ENCODE measurements around the gene SMIM28. TPM values are rescaled to one million over a fixed set of nuclear protein-coding genes. Genes with fewer than 3 reads are reported as not detected.
A peak's percentile ranks its signal among the peaks of the same experiment; 100 is the strongest.

The SMIM28 gene
- polyA plus RNA-seq, 4 donors: 0.44 to 2.3 TPM; not detected in 2

DNA sequence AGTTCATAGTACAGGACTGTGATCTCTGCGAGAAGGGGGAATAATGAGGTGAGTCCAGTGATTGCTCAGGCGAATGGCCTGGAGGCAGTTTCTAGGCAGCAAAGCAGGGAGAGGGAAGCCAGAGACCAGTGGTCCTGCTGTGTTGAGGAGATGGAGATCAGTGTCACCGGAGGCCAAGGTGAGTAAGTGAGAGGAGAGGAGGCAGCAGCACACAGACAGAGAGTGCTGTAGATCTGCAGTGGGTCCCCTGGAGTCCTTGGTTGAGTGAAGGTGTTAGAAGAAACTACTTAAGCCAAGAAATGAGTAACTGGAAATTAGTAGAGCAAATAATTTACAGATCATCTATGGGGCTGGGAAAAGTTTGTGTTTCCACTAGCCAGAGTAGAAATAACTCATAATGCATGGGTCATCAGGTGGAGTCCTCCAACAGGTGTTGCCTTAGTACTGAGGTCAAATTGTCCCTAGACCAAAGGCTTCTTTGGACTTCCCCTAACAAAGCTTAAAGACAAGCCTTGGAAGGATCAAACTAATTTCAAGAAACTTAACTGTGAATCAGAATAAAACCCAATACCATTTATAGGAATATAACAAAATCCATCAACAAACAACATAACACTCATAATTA is 39.9 kb downstream of the SMIM28 start:
- no peak overlapping the region for H3K27ac ChIP-seq (ENCODE audit: low read depth in 1 of 3, low read length in 2 of 3)
- H3K27me3 ChIP-seq (ENCODE audit: control insufficient read depth in 3 of 3, insufficient read depth in 3 of 3, low read length in 3 of 3): no peaks in the 10 kb centered on the region
- no peak for DNase-seq
- peaks cover 0 to 8% of the 10 kb centered on the region in 2 donors for H3K9me3 ChIP-seq (ENCODE audit: control insufficient read depth in 2 of 2, insufficient read depth in 1 of 2, low read depth in 1 of 2, low read length in 1 of 2)
- H3K4me3 ChIP-seq (ENCODE audit: low read depth in 1 of 3, low read length in 3 of 3): no peak overlapping the region
- 87 to 98% (median 88%) methylated on average over 3 of the region's 3 CpGs for WGBS, 3 donors
- no peak for FAIRE-seq
- H3K4me1 ChIP-seq (ENCODE audit: control insufficient read depth in 3 of 3, insufficient read depth in 2 of 3, low read depth in 1 of 3, low read length in 2 of 3): peaks cover 0 to 4% (median 0%) of the 10 kb centered on the region in 3 donors
- peaks cover 0 to 25% (median 4%) of the 10 kb centered on the region in 3 donors for H3K36me3 ChIP-seq (ENCODE audit: control insufficient read depth in 3 of 3, insufficient read depth in 2 of 3, low read depth in 1 of 3, low read length in 3 of 3)

DNA sequence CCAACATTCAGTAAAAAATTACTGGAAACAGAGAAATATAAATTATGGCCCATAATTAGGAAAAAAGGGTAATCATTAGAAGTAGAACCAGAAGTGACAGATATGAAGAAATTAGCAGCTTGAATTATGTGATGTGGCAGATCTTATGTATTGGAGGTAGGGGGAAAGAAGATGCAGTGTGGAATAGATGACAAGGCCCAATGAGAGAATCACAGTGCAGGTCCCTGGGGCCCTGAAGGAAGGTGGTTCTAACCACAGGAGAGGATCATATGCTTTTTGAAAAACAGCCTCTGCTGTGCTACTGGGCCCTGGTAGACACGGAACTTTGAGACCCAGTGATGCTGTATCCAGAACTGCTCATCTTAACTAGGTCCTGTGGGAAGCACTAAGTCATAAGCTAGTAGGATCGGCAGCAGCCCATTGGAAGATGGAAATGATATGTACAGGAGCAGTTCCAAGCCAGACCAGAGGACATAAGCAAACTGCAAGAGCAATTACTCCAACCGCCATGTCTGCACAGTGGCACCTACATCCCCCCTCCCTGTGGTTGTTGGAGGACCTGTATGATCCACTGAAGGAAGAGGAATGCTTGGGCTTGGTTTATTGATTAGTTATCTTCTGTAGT is 40.5 kb downstream of the SMIM28 start:
- Histone ChIP-seq H3K9me3 (ENCODE audit: control insufficient read depth in 2 of 2, insufficient read depth in 1 of 2, low read depth in 1 of 2, low read length in 1 of 2) (peaks cover 0 to 8% of the 10 kb centered on the region in 2 donors), H3K27ac (ENCODE audit: low read depth in 1 of 3, low read length in 2 of 3) (no peak overlapping the region), H3K4me3 (ENCODE audit: low read depth in 1 of 3, low read length in 3 of 3) (no peak overlapping the region), H3K36me3 (ENCODE audit: control insufficient read depth in 3 of 3, insufficient read depth in 2 of 3, low read depth in 1 of 3, low read length in 3 of 3) (peaks cover 0 to 24% (median 4%) of the 10 kb centered on the region in 3 donors), H3K4me1 (ENCODE audit: control insufficient read depth in 3 of 3, insufficient read depth in 2 of 3, low read depth in 1 of 3, low read length in 2 of 3) (peaks cover 0 to 4% (median 0%) of the 10 kb centered on the region in 3 donors), H3K27me3 (ENCODE audit: control insufficient read depth in 3 of 3, insufficient read depth in 3 of 3, low read length in 3 of 3) (no peaks in the 10 kb centered on the region)
- WGBS, 3 donors: 96 to 98% (median 97%) methylated on average over 3 of the region's 3 CpGs
- FAIRE-seq: no peak
- no peak for DNase-seq

DNA sequence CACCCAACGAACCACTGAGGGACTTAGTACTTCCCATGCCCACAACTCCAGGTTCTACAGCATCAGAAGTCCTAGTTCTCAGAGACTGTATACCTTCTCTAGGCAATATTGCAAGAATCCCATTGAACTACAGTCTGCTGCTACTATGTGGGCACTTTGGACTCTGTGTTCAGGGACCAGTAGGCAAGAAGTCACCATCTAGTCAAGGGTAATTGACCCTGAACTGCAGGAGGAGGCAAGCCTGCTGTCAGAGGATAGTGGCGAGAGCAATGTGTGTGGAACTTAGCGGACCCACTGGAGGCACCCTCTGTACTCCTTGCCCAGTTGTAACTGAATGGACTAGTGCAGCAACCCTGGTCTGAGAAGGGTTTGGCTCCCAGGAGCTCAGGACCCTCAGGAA is 42.1 kb downstream of the SMIM28 start:
- no peak overlapping the region for H3K27ac ChIP-seq (ENCODE audit: low read depth in 1 of 3, low read length in 2 of 3)
- H3K27me3 ChIP-seq (ENCODE audit: control insufficient read depth in 3 of 3, insufficient read depth in 3 of 3, low read length in 3 of 3): no peaks in the 10 kb centered on the region
- WGBS, 3 donors: 91 to 97% (median 95%) methylated on average over 3 of the region's 3 CpGs
- H3K4me3 ChIP-seq (ENCODE audit: low read depth in 1 of 3, low read length in 3 of 3): no peak overlapping the region
- H3K4me1 ChIP-seq (ENCODE audit: control insufficient read depth in 3 of 3, insufficient read depth in 2 of 3, low read depth in 1 of 3, low read length in 2 of 3): peaks cover 0 to 4% (median 0%) of the 10 kb centered on the region in 3 donors
- FAIRE-seq (no peak), DNase-seq (peak; percentile 53 to 59)
- peaks cover 0 to 8% of the 10 kb centered on the region in 2 donors for H3K9me3 ChIP-seq (ENCODE audit: control insufficient read depth in 2 of 2, insufficient read depth in 1 of 2, low read depth in 1 of 2, low read length in 1 of 2)
- peaks cover 2 to 30% (median 10%) of the 10 kb centered on the region in 3 donors for H3K36me3 ChIP-seq (ENCODE audit: control insufficient read depth in 3 of 3, insufficient read depth in 2 of 3, low read depth in 1 of 3, low read length in 3 of 3)

DNA sequence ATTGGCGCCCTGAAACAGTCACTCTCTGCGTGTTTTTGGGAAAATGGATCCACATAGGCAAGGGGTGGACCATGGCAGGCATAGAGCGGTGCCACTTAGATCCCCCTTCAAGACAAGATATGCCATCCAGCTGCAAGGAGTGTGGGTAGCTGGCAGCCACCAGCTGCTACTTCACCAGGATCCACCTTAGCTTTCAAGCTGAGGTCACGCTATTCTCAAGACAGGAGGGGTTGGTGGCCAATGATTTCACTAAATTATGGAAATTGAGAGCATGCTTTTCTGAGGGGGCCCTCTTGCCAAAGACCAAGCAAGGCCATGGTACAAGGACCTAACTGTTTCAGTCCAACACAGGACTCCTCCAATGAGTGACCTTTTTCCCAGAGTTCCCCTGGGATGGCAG is 42.7 kb downstream of the SMIM28 start:
- 96 to 99% (median 99%) methylated on average over 4 of the region's 4 CpGs for WGBS, 3 donors
- FAIRE-seq (no peak), DNase-seq (no peak)
- no peak overlapping the region for H3K27ac ChIP-seq (ENCODE audit: low read depth in 1 of 3, low read length in 2 of 3)
- H3K4me1 ChIP-seq (ENCODE audit: control insufficient read depth in 3 of 3, insufficient read depth in 2 of 3, low read depth in 1 of 3, low read length in 2 of 3): peaks cover 0 to 4% (median 0%) of the 10 kb centered on the region in 3 donors
- no peaks in the 10 kb centered on the region for H3K27me3 ChIP-seq (ENCODE audit: control insufficient read depth in 3 of 3, insufficient read depth in 3 of 3, low read length in 3 of 3)
- peaks cover 2 to 33% (median 10%) of the 10 kb centered on the region in 3 donors for H3K36me3 ChIP-seq (ENCODE audit: control insufficient read depth in 3 of 3, insufficient read depth in 2 of 3, low read depth in 1 of 3, low read length in 3 of 3)
- no peak overlapping the region for H3K4me3 ChIP-seq (ENCODE audit: low read depth in 1 of 3, low read length in 3 of 3)
- peaks cover 0 to 8% of the 10 kb centered on the region in 2 donors for H3K9me3 ChIP-seq (ENCODE audit: control insufficient read depth in 2 of 2, insufficient read depth in 1 of 2, low read depth in 1 of 2, low read length in 1 of 2)

DNA sequence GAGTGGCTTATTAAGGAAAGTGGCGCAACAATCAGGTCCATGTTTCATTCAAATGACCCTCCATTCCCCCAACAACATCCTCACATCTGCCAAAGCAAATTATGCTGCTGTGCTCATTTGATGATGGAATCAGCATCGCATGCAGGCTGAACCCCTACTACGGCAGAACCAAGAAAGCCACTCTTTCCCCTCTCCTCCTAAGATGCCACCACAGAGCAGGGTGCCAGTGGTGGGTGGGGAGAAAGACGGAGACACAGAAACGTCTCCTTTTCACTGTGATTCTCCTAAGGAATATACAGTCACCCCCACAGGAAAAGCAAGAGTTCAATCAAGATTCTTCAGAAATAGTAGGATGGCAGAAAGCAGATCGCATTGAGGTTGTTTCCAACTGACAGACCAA is 43.4 kb downstream of the SMIM28 start:
- WGBS, 3 donors: 75 to 79% (median 76%) methylated on average over 6 of the region's 6 CpGs
- Histone ChIP-seq H3K4me1 (ENCODE audit: control insufficient read depth in 3 of 3, insufficient read depth in 2 of 3, low read depth in 1 of 3, low read length in 2 of 3) (peaks cover 0 to 4% (median 0%) of the 10 kb centered on the region in 3 donors), H3K4me3 (ENCODE audit: low read depth in 1 of 3, low read length in 3 of 3) (no peak overlapping the region), H3K9me3 (ENCODE audit: control insufficient read depth in 2 of 2, insufficient read depth in 1 of 2, low read depth in 1 of 2, low read length in 1 of 2) (peaks cover 0 to 8% of the 10 kb centered on the region in 2 donors), H3K27ac (ENCODE audit: low read depth in 1 of 3, low read length in 2 of 3) (no peak overlapping the region), H3K36me3 (ENCODE audit: control insufficient read depth in 3 of 3, insufficient read depth in 2 of 3, low read depth in 1 of 3, low read length in 3 of 3) (peaks cover 2 to 34% (median 14%) of the 10 kb centered on the region in 3 donors), H3K27me3 (ENCODE audit: control insufficient read depth in 3 of 3, insufficient read depth in 3 of 3, low read length in 3 of 3) (no peaks in the 10 kb centered on the region)
- DNase-seq: no peak
- FAIRE-seq: no peak

DNA sequence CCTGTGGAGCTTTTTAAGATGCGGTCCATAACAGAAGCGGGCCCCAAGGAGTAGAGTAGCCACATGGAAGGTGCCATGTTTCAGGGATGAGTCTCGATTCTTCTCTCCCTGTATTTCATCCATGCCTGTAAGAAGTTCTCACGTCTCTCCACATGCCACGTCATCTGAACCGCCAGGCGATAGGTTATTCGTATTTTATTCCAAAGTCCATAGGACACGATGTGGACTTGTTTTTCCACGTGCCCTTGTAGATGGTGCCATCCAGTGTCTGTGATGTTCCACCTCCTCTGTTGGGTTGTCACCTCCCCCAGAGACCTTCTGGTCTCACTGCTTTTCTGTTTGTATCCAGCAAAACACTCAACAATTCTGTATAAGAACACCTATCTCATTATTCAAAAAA is 43.9 kb downstream of the SMIM28 start:
- FAIRE-seq (no peak), DNase-seq (peak in 1 of 2 donors; percentile 33)
- H3K27me3 ChIP-seq (ENCODE audit: control insufficient read depth in 3 of 3, insufficient read depth in 3 of 3, low read length in 3 of 3): no peaks in the 10 kb centered on the region
- peaks cover 4 to 34% (median 18%) of the 10 kb centered on the region in 3 donors for H3K36me3 ChIP-seq (ENCODE audit: control insufficient read depth in 3 of 3, insufficient read depth in 2 of 3, low read depth in 1 of 3, low read length in 3 of 3)
- H3K9me3 ChIP-seq (ENCODE audit: control insufficient read depth in 2 of 2, insufficient read depth in 1 of 2, low read depth in 1 of 2, low read length in 1 of 2): peaks cover 0 to 8% of the 10 kb centered on the region in 2 donors
- no peak overlapping the region for H3K4me3 ChIP-seq (ENCODE audit: low read depth in 1 of 3, low read length in 3 of 3)
- peaks cover 0 to 4% (median 0%) of the 10 kb centered on the region in 3 donors for H3K4me1 ChIP-seq (ENCODE audit: control insufficient read depth in 3 of 3, insufficient read depth in 2 of 3, low read depth in 1 of 3, low read length in 2 of 3)
- WGBS, 3 donors: 82 to 93% (median 82%) methylated on average over 10 of the region's 10 CpGs
- no peak overlapping the region for H3K27ac ChIP-seq (ENCODE audit: low read depth in 1 of 3, low read length in 2 of 3)

DNA sequence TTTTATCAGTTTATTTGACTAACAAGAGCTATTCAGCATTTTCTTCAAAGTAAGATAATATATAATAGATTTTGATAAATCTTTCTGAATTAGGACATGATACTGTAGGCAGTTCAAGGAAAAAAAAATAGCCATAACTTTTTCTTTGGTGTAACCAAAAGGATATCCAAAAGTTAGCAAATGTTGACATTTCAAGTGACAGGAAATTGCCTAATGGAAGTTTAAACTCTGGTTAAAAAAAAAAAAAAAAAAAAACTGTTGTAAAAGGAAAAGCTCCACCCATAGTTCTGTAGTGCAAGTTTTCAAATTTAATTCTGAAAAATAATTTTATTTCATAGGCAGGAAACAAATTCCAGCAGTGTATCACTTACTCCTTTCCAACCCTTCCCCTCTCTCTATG is 45.2 kb downstream of the SMIM28 start:
- Histone ChIP-seq H3K4me3 (ENCODE audit: low read depth in 1 of 3, low read length in 3 of 3) (no peak overlapping the region), H3K36me3 (ENCODE audit: control insufficient read depth in 3 of 3, insufficient read depth in 2 of 3, low read depth in 1 of 3, low read length in 3 of 3) (peaks cover 4 to 38% (median 21%) of the 10 kb centered on the region in 3 donors), H3K27me3 (ENCODE audit: control insufficient read depth in 3 of 3, insufficient read depth in 3 of 3, low read length in 3 of 3) (no peaks in the 10 kb centered on the region), H3K27ac (ENCODE audit: low read depth in 1 of 3, low read length in 2 of 3) (no peak overlapping the region), H3K4me1 (ENCODE audit: control insufficient read depth in 3 of 3, insufficient read depth in 2 of 3, low read depth in 1 of 3, low read length in 2 of 3) (peaks cover 0 to 4% (median 0%) of the 10 kb centered on the region in 3 donors), H3K9me3 (ENCODE audit: control insufficient read depth in 2 of 2, insufficient read depth in 1 of 2, low read depth in 1 of 2, low read length in 1 of 2) (peaks cover 0 to 8% of the 10 kb centered on the region in 2 donors)
- no peak for DNase-seq
- FAIRE-seq: no peak

DNA sequence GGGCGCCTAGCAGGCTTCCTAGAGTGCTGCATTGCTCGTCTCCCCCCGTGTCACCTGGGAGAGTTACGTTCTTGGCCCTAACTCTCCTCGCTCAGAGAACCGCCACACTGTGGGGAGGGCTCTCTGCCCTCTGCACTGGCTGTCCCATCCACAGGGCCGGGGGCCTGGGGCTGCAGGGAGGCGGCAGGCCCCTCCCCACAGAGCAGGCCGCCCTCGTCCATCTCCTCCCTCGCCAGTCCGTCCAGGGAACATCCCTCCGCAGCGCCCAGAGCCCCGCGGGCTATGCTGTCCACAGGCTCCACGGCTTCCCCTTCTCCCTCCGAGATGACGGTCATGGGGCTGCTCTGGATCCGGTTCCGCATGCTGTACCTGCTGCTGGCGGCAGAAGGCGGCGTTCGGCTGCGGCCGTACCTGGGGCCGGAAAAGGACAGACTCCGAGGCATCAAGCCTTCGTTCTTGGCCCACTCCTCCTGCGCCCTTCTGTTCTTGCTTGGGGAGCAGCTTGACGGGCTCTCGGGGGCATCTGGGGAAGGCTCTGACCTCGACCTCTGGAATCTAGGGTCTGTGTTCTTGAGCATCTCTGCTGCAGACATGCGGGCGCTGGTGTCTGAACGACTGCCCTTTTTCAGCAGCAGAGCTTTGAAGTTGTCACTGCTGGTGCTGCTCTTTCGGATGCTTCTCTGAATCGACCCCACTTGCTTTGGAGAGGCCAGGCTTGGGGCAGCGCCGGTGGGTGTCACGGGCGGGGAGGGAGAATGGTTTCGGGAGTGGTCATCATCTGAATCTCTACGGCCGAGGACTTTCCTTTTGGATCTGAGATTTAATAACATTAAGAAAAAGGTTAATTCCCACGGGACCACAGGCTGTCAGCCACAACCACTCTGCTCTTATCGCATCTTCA is 46.5 kb downstream of the SMIM28 start:
- WGBS, 3 donors: 94 to 96% (median 95%) methylated on average over 47 to 48 of the region's 48 CpGs
- H3K4me3 ChIP-seq (ENCODE audit: low read depth in 1 of 3, low read length in 3 of 3): no peak overlapping the region
- FAIRE-seq: no peak
- DNase-seq: no peak
- peaks cover 0 to 7% (median 0%) of the 10 kb centered on the region in 3 donors for H3K4me1 ChIP-seq (ENCODE audit: control insufficient read depth in 3 of 3, insufficient read depth in 2 of 3, low read depth in 1 of 3, low read length in 2 of 3)
- H3K9me3 ChIP-seq (ENCODE audit: control insufficient read depth in 2 of 2, insufficient read depth in 1 of 2, low read depth in 1 of 2, low read length in 1 of 2): no peaks in the 10 kb centered on the region
- H3K27me3 ChIP-seq (ENCODE audit: control insufficient read depth in 3 of 3, insufficient read depth in 3 of 3, low read length in 3 of 3): no peaks in the 10 kb centered on the region
- no peak overlapping the region for H3K27ac ChIP-seq (ENCODE audit: low read depth in 1 of 3, low read length in 2 of 3)
- peaks cover 4 to 40% (median 23%) of the 10 kb centered on the region in 3 donors for H3K36me3 ChIP-seq (ENCODE audit: control insufficient read depth in 3 of 3, insufficient read depth in 2 of 3, low read depth in 1 of 3, low read length in 3 of 3)

Measured in small intestine (tissue), 7 donors.